ENCODE results near the gene SARM1. TPM values are rescaled to one million over a fixed set of nuclear protein-coding genes. Genes with fewer than 3 reads are reported as not detected.

Gene SARM1
- total and polyA plus RNA-seq, 2 of the 13 experiments (the other 11 are each of a cell fraction or from before 2014, with no cell fraction given) = 0.73 to 0.86 TPM

- TF ChIP-seq ARNTL (CRISPR knock-in tag; IDR thresholded peaks at IDR 0.05) (no peak), ZBTB39 (CRISPR knock-in tag; IDR thresholded peaks at IDR 0.05) (0 out of 2 replicates have a peak, but pooled peaks have one; percentile 41), MLX (CRISPR knock-in tag; IDR thresholded peaks at IDR 0.05) (no peak; the same call in 1 of the 2 replicates), CEBPG (CRISPR knock-in tag; IDR thresholded peaks at IDR 0.05) (peak; percentile 74), CBX5 (CRISPR knock-in tag; IDR thresholded peaks at IDR 0.05; ENCODE audit: borderline replicate concordance) (0 out of 2 replicates have a peak, but pooled peaks have one; percentile 55), AKAP8 (CRISPR knock-in tag; IDR thresholded peaks at IDR 0.05) (0 out of 2 replicates have a peak, but pooled peaks have one; percentile 44), TGIF2 (CRISPR knock-in tag; IDR thresholded peaks at IDR 0.05) (no peak), GABPA (IDR thresholded peaks at IDR 0.05; ENCODE audit: low read depth, low read length) (no peak), GABPA (CRISPR knock-in tag; IDR thresholded peaks at IDR 0.05; ENCODE audit: low read depth) (peak; percentile 57), TFDP1 (CRISPR knock-in tag; IDR thresholded peaks at IDR 0.05; ENCODE audit: borderline replicate concordance) (0 out of 2 replicates have a peak, but pooled peaks have one; percentile 10), FOXA3 (CRISPR knock-in tag; IDR thresholded peaks at IDR 0.05) (peak; percentile 34; the same call in 1 of the 2 replicates), ATF5 (CRISPR knock-in tag; IDR thresholded peaks at IDR 0.05; ENCODE audit: low read depth) (no peak), ZBTB33 (CRISPR knock-in tag; IDR thresholded peaks at IDR 0.05) (peak; percentile 33; the same call in 1 of the 2 replicates), ZNF710 (CRISPR knock-in tag; IDR thresholded peaks at IDR 0.05; ENCODE audit: borderline replicate concordance) (0 out of 2 replicates have a peak, but pooled peaks have one; percentile 25), MEF2D (CRISPR knock-in tag; IDR thresholded peaks at IDR 0.05) (0 out of 2 replicates have a peak, but pooled peaks have one; percentile 53), HMGXB4 (CRISPR knock-in tag; IDR thresholded peaks at IDR 0.05; ENCODE audit: borderline replicate concordance in 1 of 2, low read depth in 1 of 2) (peak in 1 of 2 experiments; percentile 86; a peak in 3 of 4 replicates)
Observed at GRCh38 chr17:28416703-28417311, 45.3 kb downstream of the SARM1 start (continued).
